C4-2B (cell line): ENCODE results near the gene SOX18.

Source experiments
- ZFX ChIP-seq: fragments of 450-650 bp; IDR thresholded peaks from 2 replicates; pipeline ENCODE4 v1.6.1; 2017
- TF ChIP-seq, protein P1 (sequence below): fragments of 450-650 bp; conservative IDR thresholded peaks from 2 replicates; pipeline ENCODE4 v1.5.1; 2017; ENCODE audit warnings: mild to moderate bottlenecking

DNA sequence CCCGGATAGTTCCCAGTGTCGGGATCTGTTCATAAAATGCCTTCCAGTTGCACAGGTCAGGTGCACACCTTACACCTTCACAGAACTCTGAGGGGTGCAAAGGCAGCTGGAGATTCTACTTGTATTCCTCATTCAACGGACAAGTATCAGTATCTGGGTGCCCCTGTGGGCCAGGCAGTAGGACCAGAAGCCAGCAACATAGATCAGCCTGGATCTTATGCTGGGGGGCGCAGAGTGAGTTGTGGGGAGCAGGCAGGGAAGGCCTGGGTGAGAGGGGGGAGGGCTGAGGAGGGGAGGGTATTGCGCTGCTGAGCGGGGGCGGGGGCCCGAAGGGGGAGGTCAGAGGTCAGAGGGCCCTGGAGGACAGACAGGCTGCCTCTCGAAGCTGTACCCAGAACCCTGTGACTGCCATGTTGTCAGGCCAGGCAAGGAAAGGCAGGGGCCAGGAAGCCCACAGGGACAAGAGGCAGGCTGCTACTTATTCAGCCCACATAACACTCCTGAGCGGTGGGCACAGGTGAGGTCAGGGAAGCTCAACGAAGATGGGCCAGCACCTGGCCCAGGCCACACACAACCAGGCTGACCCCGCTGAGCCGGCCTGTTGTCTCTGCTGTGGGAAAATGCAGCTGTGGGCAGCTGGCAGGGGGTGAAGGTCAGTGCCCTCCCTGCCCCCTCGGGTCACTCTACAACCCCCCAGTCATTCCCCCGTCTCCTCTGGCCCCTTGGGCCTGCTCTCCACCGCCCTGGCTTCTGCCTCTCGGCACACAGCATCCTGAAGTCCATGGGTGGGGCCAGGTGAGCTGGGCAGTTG, 31.6 kb upstream of the SOX18 start:
- TF ChIP-seq ZFX, result no peak
- TF ChIP-seq, protein P1, sequence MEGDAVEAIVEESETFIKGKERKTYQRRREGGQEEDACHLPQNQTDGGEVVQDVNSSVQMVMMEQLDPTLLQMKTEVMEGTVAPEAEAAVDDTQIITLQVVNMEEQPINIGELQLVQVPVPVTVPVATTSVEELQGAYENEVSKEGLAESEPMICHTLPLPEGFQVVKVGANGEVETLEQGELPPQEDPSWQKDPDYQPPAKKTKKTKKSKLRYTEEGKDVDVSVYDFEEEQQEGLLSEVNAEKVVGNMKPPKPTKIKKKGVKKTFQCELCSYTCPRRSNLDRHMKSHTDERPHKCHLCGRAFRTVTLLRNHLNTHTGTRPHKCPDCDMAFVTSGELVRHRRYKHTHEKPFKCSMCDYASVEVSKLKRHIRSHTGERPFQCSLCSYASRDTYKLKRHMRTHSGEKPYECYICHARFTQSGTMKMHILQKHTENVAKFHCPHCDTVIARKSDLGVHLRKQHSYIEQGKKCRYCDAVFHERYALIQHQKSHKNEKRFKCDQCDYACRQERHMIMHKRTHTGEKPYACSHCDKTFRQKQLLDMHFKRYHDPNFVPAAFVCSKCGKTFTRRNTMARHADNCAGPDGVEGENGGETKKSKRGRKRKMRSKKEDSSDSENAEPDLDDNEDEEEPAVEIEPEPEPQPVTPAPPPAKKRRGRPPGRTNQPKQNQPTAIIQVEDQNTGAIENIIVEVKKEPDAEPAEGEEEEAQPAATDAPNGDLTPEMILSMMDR, result no peak
